ENCODE data around the gene ESPNL. TPM values are rescaled to one million over a fixed set of nuclear protein-coding genes. Genes with fewer than 3 reads are reported as not detected.

The ESPNL gene
- total RNA-seq, 2 donors from 2014 or later, result 0.35 TPM; not detected in 1

DNA sequence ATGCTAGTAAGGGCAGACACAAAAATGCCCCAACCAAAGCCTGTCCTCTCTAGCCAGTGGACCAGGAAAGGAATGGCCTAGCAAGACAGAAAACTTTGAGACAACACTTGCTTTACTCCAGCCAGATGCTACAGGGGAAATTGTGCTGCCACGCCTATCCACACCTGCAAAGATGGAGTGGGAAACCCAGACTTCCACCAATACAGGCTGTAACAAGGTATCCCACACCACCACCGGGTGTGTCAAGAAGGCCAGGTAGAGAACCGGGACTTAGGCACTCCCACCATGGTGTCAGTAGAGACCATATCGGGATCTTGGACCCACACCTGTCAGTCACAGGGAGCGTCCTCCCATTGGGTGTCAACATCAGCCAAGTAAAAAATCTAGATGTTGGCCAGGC, 16.2 kb upstream of the ESPNL start:
- Histone ChIP-seq H3K27ac (no peak overlapping the region), H3K9me3 (no peaks in the 10 kb centered on the region), H3K27me3 (replicated peaks; ENCODE audit: insufficient read depth) (no peaks in the 10 kb centered on the region), H3K4me3 (no peak overlapping the region), H3K4me1 (ENCODE audit: control insufficient read depth in 1 of 2, low read depth in 2 of 2) (no peaks in the 10 kb centered on the region), H3K36me3 (peaks cover 19% of the 10 kb centered on the region)
- TF ChIP-seq, protein P1, sequence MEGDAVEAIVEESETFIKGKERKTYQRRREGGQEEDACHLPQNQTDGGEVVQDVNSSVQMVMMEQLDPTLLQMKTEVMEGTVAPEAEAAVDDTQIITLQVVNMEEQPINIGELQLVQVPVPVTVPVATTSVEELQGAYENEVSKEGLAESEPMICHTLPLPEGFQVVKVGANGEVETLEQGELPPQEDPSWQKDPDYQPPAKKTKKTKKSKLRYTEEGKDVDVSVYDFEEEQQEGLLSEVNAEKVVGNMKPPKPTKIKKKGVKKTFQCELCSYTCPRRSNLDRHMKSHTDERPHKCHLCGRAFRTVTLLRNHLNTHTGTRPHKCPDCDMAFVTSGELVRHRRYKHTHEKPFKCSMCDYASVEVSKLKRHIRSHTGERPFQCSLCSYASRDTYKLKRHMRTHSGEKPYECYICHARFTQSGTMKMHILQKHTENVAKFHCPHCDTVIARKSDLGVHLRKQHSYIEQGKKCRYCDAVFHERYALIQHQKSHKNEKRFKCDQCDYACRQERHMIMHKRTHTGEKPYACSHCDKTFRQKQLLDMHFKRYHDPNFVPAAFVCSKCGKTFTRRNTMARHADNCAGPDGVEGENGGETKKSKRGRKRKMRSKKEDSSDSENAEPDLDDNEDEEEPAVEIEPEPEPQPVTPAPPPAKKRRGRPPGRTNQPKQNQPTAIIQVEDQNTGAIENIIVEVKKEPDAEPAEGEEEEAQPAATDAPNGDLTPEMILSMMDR (IDR thresholded peaks at IDR 0.05), result no peak
- no peak for DNase-seq (ENCODE audit: low spot score)
- no peak for ATAC-seq (ENCODE audit: insufficient number of reproducible peaks, low FRiP score, low read depth)

DNA sequence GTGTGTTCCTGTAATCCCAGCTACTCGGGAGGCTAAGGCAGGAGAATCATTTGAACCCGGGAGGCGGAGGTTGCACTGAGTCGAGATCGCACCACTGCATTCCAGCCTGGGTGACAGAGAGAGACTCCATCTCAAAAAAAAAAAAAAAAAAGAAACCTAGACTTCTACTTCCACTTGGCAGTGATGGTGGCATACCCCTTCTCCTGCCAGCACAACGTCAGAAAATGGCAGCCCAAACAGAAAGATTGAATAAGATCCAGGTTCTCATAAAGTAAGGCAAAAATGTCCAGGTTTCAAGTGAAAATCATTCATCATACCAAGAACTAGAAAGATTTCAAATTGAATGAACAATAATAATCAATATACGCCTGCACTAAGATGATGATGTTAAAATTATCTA, 15.4 kb upstream of the ESPNL start:
- ATAC-seq (ENCODE audit: insufficient number of reproducible peaks, low FRiP score, low read depth), result no peak

DNA sequence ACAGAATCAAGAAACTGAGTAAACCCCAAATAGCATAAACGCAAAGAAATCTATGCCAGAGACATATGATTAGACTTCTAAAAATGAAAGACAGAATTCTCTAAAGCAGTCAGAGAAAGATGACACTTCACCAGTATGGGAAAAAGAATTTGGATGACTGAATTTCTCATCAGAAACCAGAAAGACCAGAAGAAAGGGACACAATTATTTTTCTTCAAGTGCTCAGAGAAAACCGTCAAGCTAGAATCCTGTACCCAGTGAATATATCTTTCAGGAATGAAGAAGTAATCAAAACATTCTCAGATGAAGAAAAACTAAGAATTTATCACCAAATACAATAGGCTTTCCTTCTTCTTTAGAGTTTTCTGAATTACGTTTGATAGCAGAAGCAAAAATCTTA, 14.2 kb upstream of the ESPNL start:
- peaks cover 19% of the 10 kb centered on the region for H3K36me3 ChIP-seq
- TF ChIP-seq, protein P1 (IDR thresholded peaks at IDR 0.05), result no peak
- H3K27me3 ChIP-seq (replicated peaks; ENCODE audit: insufficient read depth), result no peaks in the 10 kb centered on the region
- no peak overlapping the region for H3K27ac ChIP-seq
- no peak overlapping the region for H3K4me3 ChIP-seq
- H3K9me3 ChIP-seq, result no peaks in the 10 kb centered on the region
- ATAC-seq (ENCODE audit: insufficient number of reproducible peaks, low FRiP score, low read depth) (no peak), DNase-seq (ENCODE audit: low spot score) (no peak)
- no peaks in the 10 kb centered on the region for H3K4me1 ChIP-seq (ENCODE audit: control insufficient read depth in 1 of 2, low read depth in 2 of 2)

More for the DNA sequence above, 15.4 kb upstream of the ESPNL start:
- Histone ChIP-seq H3K27me3 (replicated peaks; ENCODE audit: insufficient read depth) (no peaks in the 10 kb centered on the region), H3K4me3 (no peak overlapping the region), H3K36me3 (peaks cover 19% of the 10 kb centered on the region), H3K4me1 (ENCODE audit: control insufficient read depth in 1 of 2, low read depth in 2 of 2) (no peaks in the 10 kb centered on the region), H3K27ac (no peak overlapping the region), H3K9me3 (no peaks in the 10 kb centered on the region)
- no peak for DNase-seq (ENCODE audit: low spot score)
- TF ChIP-seq, protein P1 (IDR thresholded peaks at IDR 0.05), result no peak

DNA sequence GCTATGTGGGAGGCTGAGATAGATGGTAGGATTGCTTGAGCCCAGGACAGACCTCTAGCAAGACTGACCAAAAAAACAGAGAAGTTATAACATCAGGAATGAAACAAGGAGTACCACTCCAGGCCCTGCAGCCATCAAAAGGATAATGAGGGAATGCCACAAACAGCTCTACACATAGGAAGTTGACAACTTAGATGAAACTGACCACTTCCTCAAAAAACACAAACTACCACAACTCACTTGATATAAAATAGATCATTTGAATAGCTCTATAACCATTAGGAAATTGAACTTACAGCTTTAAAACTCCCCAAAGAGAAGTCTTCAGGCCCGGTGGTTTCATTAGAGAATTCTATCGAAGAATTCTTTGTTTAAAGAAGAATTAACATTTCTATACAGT, 12.9 kb upstream of the ESPNL start:
- H3K4me1 ChIP-seq (ENCODE audit: control insufficient read depth in 1 of 2, low read depth in 2 of 2), result no peaks in the 10 kb centered on the region
- ATAC-seq (ENCODE audit: insufficient number of reproducible peaks, low FRiP score, low read depth), result no peak
- TF ChIP-seq, protein P1 (IDR thresholded peaks at IDR 0.05), result no peak
- peaks cover 11% of the 10 kb centered on the region for H3K36me3 ChIP-seq
- no peak for DNase-seq (ENCODE audit: low spot score)
- H3K4me3 ChIP-seq, result no peak overlapping the region
- no peaks in the 10 kb centered on the region for H3K9me3 ChIP-seq
- no peaks in the 10 kb centered on the region for H3K27me3 ChIP-seq (replicated peaks; ENCODE audit: insufficient read depth)
- H3K27ac ChIP-seq, result no peak overlapping the region

DNA sequence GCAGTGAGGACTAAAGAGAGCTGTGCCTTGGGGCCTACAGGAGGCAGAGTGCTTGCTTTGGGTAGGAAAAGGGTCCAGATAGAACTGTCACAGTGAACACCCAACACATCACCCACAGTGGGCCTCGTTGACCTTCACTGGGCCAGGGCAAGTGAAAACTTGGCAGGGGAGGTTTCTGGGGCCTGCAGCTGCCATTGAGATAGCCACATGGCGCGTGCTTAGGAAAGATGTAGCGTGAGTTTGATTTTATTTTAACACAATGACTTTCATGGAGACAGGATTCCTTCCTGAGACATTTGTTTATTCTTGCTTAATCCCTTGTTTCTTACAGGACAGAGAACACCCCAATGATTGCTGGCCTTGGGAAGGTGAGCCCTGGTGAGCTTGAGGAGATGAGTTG, 9.3 kb upstream of the ESPNL start:
- ATAC-seq (ENCODE audit: insufficient number of reproducible peaks, low FRiP score, low read depth) (no peak), DNase-seq (ENCODE audit: low spot score) (no peak)
- Histone ChIP-seq H3K36me3 (no peaks in the 10 kb centered on the region), H3K4me1 (ENCODE audit: control insufficient read depth in 1 of 2, low read depth in 2 of 2) (no peaks in the 10 kb centered on the region), H3K9me3 (no peaks in the 10 kb centered on the region), H3K4me3 (no peak overlapping the region), H3K27ac (no peak overlapping the region), H3K27me3 (replicated peaks; ENCODE audit: insufficient read depth) (no peaks in the 10 kb centered on the region)
- TF ChIP-seq, protein P1 (IDR thresholded peaks at IDR 0.05), result no peak
